NCI-H69 (cell line): ENCODE results near the gene UXT.
A peak's percentile ranks its signal among the peaks of the same experiment; 100 is the strongest.
"Not testable (repeated sequence)": the region's sequence is repeated elsewhere in the genome, so short reads cannot be mapped to it uniquely, and the experiment has no call there.

Experiments used
- DNase-seq: peaks from one replicate; lab custom pipeline; 2025; lab: John Stamatoyannopoulos, UW

UXT gene

DNA sequence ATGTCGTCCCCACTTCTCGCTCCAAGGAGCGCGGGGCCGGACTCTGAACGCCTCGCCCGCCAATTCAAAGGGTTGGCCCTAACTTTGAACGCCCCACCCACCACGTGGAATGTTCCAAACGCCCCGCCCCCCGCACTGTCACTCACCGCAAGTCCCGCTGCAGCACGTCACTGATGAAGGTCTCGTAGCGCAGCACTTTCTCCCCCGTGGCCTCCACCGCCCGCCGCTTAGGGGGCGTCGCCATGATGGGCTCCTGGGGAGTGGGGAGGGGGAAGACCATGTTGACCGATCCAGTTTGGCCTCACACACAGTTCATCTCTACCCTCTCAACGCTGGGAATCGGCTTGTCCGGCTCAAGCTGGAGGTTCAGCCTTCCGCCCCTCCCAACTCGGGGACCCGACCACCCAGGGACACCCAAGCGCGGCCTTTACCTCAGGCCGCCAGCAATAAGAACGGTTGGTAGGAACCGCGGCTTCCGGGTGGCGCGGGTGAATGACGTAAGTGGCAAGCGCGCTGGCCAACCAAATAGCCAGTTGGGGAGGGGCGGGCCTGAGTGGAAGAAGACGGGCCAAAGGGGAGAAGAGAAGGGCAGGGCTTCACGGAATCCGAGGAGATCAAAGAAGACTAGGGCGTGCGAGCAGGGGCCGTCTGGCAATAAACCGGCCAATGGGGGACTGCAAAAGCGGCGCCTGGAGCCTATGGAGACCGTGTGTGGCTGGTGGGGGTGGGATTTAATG lies at the start of gene UXT:
UXT (minus strand) TSS at position 497 of the 737 bp plus-strand sequence; CDS start at position 244, 253 bp downstream.
- DNase-seq = peak; percentile 97

DNA sequence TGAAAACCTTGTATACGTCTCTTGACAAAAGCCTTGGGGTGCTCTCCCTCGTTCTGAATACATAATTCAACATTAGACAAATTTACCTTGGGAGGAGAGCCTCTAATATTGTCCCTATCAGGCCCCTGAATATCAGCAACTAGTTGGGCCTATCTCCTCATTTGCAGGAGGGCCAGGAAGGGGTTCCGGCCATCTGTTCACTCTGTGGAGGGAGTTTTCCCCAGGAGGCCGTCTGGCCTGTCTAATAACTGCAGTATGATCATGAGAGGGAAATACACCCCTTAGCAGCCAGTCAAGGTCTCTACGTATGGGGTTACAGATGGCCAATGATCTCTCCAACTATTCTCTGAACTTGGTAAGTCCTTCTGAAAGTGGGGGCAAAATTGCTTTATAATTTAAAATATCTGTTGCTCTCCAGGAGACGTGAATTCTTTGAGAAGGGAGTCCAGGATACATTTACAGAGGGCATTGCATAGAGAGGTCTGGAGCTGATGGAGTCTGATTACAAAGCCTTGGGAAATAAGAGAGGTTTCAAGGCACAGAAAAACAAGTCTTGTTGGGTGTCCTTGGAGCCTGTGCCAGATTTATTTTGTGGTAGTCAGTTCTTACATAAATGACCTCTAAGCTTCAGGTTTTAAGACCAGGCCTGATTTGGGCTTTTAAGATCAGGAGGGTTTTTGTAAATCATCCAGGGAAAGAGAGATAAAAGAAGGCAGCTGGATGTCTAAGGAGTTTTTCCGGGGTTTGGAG lies 48.2 kb upstream of the UXT start:
- DNase-seq = peak; percentile 83

GRCh38 chrX:47706575-47706974 lies 47.6 kb upstream of the UXT start:
- no peak for DNase-seq

DNA sequence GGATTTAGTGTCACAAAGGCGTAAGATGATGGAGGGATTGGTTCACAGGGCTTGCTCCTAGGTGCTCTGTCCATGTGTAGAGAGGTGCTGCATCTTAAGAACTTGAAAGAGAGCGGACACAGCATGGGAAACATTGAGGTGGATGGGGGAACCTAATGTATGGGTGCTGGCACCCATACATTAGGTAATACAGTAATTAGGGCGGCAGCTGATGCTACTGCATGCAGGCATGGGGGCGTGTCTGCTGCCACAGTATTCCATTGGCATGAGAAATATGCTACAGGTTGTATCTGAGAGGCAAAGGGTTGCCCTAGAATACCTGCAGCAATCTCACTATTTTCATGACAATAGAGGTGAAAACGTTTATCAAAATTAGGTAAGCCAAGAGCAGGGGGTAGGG lies 45.8 kb upstream of the UXT start:
- no peak for DNase-seq

GRCh38 chrX:47697181-47697580 lies 38.2 kb upstream of the UXT start:
- DNase-seq = no peak

- peak; percentile 32 for DNase-seq
Observed at GRCh38 chrX:47690175-47690574, 31.2 kb upstream of the UXT start.

- DNase-seq = peak; percentile 95
Observed at GRCh38 chrX:47687263-47687662, 28.3 kb upstream of the UXT start.

- DNase-seq = no peak
Observed at GRCh38 chrX:47683829-47684205, 24.8 kb upstream of the UXT start.

GRCh38 chrX:47683184-47683828 lies 24.3 kb upstream of the UXT start:
- no peak for DNase-seq

- not testable (repeated sequence) for DNase-seq
Observed at GRCh38 chrX:47675959-47676859, 17.2 kb upstream of the UXT start.

DNA sequence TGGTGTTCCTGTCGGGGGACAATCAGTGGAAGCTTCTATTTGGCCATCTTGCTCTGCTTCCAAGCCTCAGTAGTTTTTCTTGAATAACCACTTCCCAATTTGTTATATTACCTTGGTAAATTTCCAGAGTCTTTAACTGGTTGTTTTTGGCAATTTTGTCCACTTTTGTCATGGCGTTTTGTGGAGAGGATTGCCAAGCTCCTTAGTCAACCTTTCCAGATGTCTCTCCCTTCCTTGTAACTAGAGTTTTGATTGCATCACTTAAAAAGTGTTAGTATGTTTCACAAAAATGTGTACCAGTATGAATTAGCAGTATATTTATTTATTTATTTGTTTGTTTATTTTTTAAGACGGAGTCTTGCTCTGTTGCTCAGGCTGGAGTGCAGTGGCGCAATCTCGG lies 15.8 kb upstream of the UXT start:
- no peak for DNase-seq

GRCh38 chrX:47665797-47666196 lies 6.8 kb upstream of the UXT start:
- DNase-seq = not testable (repeated sequence)

DNA sequence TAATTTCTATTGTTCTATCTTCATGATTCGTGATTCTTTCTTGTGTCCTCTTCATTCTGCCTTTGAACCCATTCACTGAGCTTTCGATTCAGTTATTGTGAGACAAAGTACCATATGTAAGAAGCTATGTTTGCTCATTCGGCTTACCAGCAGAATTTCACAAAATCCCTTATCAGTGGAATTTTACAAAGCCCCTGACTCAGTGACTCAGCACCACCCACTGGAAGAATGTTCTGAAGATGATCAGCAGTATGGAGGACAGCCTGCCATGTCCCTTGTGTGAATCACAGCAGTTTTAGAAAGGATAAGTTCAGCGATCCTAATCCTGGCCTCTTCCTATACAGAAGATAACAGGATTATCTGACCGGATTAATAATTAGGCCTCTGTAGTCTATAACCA lies 5.8 kb upstream of the UXT start:
- DNase-seq = no peak

DNA sequence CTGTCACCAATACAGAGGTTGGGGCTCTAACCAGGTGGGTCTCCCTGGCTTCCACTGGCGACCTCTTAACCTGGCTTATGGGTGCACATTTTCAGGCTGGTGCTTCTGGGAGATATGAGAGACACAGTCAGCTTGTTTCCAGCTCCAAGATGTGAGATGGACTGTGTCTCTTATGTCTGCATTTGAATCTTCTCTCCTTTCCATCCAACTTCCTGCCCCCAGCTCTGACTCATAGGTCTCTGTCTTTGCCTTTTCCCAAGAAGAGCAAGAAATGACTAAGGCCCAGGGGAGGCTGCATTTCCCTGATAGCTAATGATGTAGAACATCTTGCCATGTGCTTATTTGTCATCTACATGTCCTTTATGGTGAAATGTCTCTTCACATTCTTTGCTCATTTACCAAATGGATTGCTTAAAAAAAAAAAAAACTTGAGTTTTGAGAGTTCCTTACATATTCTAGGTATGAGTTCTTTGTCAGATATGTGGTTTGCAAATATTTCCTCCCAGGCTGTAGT lies 3.2 kb upstream of the UXT start:
- DNase-seq = no peak

- no peak for DNase-seq
Observed at GRCh38 chrX:47661539-47661938, 2.6 kb upstream of the UXT start.

DNA sequence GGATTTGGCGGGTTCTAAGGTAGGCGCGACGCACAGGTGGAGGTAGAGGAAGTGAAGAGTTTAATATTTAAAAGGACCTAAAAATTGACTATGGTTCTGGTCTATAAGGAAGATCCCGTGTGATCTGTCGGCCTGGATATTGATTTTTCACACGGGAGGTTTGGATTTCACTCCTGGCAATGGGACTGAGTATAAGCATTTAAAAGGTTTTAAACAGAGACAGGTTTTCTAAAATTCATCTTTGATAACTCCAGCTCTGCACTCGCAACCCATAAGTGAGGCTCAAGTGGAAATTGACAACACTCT lies 394 bp upstream of the UXT start:
- no peak for DNase-seq

GRCh38 chrX:47658301-47658683 lies 688 bp downstream of the UXT start:
- DNase-seq = no peak

GRCh38 chrX:47651043-47651905 lies 7.7 kb downstream of the UXT start:
- no peak for DNase-seq

GRCh38 chrX:47650164-47651042 lies 8.6 kb downstream of the UXT start, which contains the start of gene ELK1:
Gene ELK1, minus strand, starts transcription at chrX:47650563. Its CDS starts 9,122 bp downstream, at chrX:47641441.
- DNase-seq = peak; percentile 98

DNA sequence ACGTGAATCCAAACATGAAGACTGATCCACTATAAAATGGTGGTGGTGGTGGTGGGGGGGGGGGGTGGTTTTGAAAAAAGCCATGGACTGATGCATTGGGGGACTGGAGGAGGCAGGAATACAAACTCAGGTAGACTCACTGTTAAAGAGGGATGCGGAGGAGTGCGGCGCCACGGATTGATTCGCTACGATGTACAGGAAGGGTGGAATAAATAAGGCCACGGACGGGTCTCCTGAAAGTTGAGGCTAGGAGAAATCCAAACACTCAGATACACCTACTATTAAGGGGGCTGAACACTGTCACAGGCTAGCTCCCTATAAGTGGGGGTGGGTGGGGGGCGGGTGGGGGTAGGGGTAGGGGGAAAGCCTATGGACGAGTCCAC lies 9.2 kb downstream of the UXT start:
- DNase-seq = peak; percentile 30
